Activated T-helper 9 cell treated with anti-CD3 and anti-CD28 coated beads, Interleukin-2, amount 50 U/mL, for 16 hours (primary cell): Measurements from ENCODE around the gene NDUFC2.
"Not testable (repeated sequence)": the region's sequence is repeated elsewhere in the genome, so short reads cannot be mapped to it uniquely, and the experiment has no call there.

Experiments
- DNase-seq: peaks from one replicate; pipeline ENCODE4 v3.0.0-alpha.2; 2020; ENCODE audit warnings: low read depth

The NDUFC2 gene

DNA sequence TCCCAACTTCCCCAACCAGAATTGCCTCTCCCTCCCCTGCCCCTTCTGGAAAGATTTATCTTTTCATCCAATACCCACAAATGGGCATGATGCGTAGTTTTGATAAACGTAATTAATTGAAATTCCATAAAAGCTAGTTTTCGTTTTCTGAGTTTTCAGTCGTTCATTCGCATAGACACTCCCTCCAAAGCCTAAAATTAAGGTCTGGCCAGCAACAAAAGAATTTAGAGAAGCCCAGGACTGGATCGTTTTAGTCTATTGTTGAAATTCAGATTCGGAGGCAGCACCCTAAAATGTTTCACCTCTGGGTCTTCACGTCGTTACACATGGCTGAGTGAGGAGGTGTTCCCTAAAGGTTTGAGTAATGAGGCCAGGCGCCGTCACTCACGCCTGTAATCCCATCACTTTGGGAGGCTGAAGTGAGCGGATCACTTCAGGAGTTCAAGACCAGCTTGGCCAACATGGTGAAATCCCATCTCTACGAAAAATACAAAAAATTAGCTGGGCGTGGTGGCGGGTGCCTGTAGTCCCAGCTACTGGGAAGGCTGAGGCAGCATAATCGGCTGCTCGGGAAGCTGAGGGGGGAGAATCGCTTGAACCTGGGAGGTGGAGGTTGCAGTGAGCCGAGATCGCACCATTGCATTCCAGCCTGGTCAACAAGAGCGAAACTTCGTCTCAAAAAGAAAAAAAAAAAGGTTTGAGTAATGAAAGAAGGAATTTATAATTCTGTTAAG is 589 bp upstream of the NDUFC2 start:
- no peak for DNase-seq

GRCh38 chr11:78078218-78079167 is 1.2 kb downstream of the NDUFC2 start:
- no peak for DNase-seq

DNA sequence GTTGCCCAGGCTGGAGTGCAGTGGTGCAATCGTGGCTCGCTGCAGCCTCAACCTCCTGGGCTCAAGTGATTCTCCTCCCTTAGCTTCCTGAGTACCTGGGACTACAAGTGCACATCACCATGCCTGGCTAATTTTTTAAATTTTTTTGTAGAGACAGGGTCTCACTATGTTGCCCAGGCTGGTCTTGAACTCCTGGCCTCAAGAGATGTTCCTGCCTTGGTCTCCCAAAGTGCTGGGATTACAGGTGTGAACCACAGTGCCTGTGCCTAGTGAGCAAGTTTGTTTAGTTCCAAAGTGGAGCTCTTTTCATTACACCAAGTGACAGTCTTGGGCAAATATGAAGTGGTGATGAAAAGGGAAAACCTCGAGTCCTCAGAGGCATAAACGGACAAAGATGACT is 2.1 kb downstream of the NDUFC2 start:
- not testable (repeated sequence) for DNase-seq

GRCh38 chr11:78076733-78077403 is 2.8 kb downstream of the NDUFC2 start:
- DNase-seq = no peak

GRCh38 chr11:78074756-78075155 is 4.9 kb downstream of the NDUFC2 start:
- DNase-seq = no peak

DNA sequence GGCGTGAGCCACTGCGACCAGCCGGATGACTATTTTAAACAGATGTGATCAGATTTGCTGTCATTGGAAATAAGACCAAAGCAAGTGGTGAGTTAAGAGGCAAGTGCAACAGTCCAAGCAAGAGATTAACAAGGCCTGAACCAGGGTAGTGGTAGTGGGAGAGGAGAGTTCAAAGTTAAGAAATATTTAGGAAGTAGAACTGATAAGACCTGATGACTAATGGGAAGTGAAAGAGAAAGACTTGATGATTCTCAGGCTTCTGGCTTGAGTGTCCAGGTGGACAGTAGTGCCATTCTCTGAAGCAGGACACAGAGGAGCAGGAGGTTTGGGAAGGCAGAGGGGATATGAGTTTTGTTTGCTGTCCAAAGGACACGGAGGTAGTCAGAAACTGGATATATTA is 7.2 kb downstream of the NDUFC2 start:
- no peak for DNase-seq

DNA sequence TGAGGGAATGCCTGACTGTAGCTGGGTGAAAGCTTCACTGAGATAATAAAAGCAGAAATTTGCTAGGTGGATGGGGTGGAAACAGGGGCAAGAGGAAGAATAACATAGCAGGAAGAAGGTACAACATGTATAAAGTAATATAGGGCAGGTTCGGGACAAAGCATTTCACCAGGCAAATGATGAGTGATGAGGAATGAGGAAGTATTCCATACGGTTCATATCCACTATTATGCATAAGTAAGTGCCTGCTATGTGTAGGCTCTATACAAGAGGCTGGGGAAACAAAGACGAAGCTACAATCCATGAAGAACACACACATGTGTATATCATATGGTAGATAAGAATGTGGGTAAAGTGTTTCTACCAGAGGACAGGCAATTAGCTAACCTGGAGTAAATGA is 7.9 kb downstream of the NDUFC2 start:
- no peak for DNase-seq

DNA sequence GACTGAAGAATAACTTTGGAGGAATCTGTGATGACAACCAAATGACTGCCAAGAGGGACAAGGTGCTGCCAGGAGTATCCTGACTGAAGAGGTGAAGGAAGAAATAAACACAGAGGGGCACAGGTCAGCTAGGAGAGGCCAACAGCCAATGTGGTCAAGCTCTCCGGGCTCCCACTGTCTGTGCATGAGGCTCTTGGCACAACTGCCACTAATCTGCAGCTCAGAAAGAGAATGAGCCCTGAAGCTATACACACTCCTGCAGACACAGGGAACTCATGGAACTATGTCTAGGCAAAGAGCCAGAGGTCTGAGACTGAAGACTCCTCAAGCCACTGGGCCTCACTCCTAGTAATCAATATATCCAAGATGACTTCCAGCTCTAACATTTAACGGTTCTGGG is 9.0 kb downstream of the NDUFC2 start:
- DNase-seq = no peak

DNA sequence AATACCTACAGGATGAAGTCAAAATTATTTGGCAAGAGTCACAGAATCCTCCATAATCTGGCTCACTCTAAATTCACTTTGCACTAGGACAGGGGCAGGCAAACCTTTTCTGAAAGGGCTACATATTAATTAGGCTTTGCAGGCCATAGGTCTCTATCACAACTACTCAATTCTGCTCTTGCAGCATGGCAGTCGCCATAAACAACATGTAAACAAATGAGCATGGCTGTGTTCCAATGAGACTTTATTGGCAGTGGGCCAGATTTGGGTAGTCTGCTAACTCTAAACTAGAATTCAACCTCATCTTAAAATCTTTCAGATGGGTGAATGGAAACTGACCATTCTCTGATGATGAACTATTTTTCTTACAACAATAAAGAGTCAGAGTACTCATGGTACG is 10.2 kb downstream of the NDUFC2 start:
- no peak for DNase-seq

GRCh38 chr11:78067704-78068103 is 12.0 kb downstream of the NDUFC2 start:
- DNase-seq = no peak

DNA sequence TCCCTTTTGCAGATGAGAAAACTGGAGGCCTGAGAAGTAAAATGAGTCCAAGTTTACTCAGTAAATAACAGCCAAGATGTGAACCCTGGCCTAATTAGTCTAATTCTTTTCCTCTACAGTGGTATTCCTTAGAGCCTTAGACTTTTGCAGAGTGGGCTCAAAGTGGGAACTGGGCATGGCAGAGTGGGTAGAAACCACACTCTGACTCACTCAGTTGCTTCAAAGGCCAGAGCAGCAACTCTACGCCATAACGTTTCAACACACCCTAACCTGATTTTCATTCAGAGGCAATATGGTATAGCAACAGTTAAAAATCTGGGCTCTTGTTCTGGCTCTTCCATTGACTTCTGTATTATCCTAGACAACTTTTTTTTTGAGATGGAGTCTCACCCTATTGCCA is 13.2 kb downstream of the NDUFC2 start:
- no peak for DNase-seq

DNA sequence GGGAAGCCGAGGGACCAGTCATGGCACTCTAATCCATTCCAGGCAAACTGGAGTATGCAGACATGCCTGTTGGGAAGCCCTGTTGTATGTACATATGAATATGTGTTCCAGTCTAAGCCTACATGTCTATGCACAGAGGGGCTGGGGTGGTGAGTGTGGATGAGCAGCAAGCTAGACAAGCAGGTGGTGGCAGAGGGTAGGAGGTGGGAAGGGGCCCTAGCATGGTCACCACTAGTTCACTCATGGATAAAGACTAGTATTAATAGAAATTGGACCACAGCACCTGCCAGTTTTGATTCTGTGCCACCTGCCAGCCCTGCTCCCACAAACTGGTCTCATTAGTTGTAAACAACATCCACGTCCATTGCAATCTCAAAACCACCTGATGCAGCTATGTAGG is 14.5 kb downstream of the NDUFC2 start:
- DNase-seq = no peak

- no peak for DNase-seq
These were observed 16.1 kb downstream of the NDUFC2 start, which contains the start of gene THRSP for GRCh38 chr11:78063440-78064181. Gene THRSP, plus strand, starts transcription at chr11:78063861. Its CDS starts 21 bp downstream, at chr11:78063882.

DNA sequence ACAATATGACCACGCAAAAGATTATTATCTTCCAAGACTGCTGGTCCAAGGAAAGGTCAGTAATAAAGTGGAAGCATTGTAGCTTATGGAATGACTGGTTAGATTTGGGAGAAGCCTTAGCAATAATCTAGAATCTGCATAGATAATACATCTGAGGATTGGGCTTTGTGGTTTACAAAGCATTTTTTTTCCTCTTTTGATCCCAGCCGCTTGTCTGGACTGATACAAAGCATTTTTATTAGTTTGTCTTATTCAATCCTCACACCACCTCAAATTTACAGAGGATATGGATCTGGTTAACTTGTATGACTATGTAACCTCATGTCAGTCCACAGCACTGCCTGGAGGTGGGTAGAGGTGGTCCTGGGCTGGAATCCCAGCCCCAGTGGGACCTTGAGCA is 17.0 kb downstream of the NDUFC2 start:
- no peak for DNase-seq

DNA sequence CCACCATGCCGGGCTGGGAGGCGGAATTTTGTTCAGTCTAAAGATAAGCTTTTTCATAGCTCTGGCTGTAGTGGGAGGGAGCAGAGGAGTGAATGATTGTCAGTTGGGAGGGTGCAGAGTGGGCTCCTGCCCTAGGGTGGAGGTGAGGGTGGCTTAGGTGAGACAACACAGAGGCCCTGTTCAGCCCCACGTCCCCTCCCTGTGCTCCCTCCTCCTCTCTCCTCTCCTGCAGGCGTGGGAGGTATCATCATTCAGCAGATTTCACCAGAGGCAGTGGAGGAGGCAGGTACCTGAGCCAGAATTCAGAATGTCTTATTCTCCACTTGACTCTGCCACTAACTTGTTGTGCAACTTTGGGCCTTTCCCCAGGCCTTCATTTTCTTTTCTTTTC is 17.7 kb downstream of the NDUFC2 start:
- DNase-seq = no peak

GRCh38 chr11:78061088-78061920 is 18.4 kb downstream of the NDUFC2 start:
- no peak for DNase-seq

GRCh38 chr11:78060533-78060932 is 19.1 kb downstream of the NDUFC2 start:
- no peak for DNase-seq

- not testable (repeated sequence) for DNase-seq
These were observed 19.8 kb downstream of the NDUFC2 start for GRCh38 chr11:78059749-78060328.

GRCh38 chr11:78057462-78058055 is 22.1 kb downstream of the NDUFC2 start:
- DNase-seq = no peak

DNA sequence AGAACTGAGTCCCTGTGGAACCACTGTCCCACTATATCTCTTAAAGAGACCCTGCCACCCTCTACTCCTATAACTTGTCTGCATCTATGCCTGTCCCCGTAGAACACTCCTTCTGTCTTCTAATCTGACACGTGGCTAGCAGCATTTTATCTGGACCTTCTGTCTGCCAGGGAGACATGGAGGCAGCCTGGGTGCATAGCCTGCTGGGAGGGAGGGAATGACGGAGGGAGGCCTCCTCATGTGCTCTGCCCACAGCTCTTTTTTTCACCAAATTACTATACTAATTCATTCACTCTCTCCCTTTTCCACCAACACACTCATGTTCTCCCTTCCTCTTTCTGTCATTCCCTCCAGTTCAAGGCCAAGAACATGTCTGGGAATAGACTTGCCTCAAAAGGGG is 23.6 kb downstream of the NDUFC2 start:
- DNase-seq = no peak
